GM18508 (cell line): Measurements from ENCODE around the gene DOCK11.

Experiments used
- ATAC-seq: cut with Tn5 transposase; IDR thresholded peaks from one replicate; pipeline ENCODE4 v1.9.1; 2021; ENCODE audit warnings: moderate number of reproducible peaks; ENCODE audit not compliant: insufficient read depth, unreplicated experiment

Gene DOCK11

DNA sequence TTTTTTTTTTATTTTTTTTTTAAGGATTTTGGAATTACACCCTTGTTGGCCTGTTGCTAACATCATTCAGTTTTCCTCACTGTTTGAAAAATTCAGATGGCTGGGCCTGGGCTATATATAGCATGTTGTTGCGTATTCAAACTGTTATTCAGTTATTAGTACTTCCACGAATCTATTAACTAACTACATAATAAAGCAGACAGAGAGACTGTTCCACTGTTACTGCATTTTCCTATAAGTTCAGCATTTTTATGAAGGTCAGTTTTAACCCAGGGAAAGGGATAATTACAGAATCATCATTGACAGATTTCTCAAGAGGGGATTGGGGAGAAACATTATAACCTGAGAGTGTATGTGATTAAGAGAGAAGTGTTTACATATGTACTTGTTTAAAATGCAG is 3.1 kb downstream of the DOCK11 start:
- ATAC-seq: no peak

DNA sequence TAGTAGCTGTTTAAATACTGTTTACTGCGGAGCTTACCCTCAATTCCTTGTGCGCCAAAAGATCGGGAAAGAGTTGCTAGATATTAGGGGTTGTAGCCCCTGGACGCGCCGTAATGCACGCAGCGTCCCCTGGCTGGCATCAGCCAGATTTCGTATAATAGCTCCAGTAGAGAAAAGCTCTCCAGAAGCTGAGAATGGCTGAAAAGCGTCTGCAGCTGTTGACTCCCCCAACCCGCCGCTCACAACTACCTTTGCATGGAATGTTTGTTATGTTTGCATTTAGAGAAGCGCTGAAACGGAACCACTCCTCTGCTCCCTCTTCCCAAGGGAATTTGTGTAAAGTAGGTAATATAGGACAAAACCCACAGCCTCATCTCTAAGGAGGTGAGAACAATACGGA is 3.7 kb downstream of the DOCK11 start:
- no peak for ATAC-seq

DNA sequence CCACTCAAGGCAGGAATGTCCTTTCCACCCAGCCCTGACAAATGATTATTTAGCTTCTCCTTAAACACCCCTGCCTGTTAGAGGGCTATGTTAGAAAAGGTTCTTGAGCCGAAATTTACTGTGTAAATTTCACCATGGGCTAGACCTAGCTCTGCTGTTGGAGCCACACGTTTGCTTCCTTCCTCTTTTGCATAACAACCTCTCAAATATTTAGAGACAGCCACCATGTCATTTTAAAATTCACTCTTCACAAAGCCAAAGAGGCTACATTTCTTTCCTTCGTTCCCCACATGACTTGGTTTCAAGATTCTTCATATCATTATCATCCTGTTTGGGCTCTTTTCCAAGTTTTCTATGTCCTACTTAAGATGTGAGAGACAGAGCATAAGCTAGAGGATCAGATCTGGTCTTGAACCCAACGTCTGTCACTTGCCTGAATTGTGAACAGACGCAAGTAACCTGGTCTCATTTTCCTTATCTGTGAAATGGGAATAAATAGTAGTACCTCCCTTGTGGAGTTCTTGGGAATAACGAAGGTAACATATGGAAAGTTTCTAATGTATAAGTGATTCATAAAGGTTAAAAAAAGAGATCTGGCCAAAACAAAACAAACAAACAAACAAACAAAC is 6.7 kb downstream of the DOCK11 start:
- no peak for ATAC-seq

DNA sequence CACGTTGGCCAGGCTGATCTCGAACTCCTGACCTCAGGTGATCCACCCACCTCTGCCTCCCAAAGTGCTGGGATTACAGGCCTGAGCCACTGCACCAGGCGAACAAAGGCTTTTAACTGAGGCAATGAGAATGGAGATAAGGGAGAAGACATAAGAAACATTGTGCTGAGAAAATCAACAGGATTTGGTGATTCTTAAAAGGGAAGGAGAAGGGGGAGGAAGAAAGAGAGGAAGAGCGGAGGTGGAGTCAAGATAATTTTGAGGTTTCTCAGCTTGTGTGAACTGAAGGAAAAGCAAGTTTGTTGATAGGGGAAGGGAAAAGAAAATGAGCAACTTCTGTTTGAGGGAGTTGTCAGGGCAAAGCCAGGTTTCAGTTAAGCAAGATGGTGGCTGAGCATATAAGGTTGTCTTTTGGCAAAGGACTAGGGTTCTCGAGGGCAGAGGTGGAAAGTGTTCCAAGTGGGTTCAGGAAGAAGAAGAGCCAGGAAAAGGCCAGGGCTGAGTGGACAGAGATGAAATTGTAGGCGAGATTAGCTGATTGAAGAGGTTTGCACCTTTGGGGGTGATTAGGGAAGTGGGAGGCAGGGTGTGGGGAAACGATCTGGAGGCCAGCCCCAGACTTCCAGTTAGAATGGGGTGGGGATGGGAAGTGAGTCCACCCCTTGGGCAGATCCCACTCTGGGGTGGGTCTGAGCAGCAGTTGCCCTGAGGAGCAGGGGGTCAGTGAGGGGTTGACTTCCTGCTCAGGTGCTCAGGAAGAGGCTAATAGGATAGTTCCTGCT is 7.8 kb downstream of the DOCK11 start:
- ATAC-seq: no peak

DNA sequence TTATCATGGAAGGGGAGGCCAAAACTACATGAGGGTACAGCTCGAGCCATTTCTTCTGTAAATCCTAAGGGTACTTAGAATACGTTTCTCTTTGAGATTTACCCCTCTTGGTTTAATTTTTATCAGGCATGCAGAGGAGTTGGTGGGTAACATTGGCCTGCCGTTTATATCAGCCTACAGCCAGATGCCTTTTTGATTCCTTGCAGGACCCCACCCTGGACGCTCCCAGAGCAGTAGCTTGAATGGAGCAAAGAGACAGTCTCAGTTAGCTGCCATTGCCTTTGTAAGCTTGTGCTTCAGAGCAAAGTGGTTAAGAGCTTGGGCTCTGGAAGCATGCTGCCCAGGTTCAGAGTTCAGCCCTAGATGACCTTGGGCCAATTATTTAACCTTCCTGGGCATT is 9.0 kb downstream of the DOCK11 start:
- no peak for ATAC-seq

DNA sequence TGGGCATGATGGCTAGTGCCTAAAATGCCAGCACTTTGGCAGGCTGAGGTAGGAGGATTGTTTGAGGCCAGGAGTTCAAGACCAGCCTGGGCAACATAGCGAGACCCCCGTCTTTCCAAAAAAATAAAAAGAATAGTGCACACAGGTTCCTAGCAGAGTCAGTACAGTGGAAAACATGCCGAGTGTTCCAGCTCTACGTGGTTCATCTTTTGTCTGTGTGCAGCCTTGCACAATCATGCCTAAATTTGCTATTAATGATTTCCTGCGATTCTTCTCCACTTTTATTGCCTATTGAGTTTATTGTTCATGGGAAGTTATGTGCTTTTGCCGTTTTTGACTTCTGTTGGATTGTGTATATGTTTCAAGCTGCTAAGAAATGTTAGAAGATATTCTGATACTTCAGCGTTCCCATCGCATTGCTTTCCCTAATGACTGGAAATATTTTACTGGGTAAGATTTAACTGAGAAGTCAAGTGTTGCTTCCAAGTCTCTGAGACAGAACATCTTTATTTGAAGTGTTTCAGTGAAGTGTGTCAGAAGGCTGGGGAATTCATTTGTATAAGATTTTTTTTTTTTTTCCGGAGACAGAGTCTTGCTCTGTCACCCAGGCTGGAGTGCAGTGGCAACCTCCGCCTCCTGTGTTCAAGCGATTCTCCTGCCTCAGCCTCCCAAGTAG is 11.3 kb downstream of the DOCK11 start:
- ATAC-seq: no peak

DNA sequence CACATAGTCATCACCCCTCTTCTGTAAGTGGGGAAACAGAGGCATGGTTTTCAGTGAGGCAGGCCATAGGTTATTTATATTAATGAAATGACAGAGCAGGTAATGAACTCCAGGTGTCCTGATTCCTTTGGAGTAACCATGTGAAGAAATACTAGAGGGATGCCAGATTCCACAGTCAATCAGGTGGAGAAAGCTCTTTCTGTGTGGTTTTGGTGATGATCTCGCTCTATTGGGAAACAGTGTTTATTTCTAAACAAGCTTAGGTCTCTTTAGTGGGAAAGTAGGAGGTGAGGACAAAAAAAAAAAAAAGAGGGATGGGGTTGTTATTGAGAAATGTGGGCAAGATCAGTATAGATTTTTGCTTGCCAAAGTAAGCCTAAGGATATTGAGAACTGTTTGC is 12.2 kb downstream of the DOCK11 start:
- ATAC-seq: no peak

DNA sequence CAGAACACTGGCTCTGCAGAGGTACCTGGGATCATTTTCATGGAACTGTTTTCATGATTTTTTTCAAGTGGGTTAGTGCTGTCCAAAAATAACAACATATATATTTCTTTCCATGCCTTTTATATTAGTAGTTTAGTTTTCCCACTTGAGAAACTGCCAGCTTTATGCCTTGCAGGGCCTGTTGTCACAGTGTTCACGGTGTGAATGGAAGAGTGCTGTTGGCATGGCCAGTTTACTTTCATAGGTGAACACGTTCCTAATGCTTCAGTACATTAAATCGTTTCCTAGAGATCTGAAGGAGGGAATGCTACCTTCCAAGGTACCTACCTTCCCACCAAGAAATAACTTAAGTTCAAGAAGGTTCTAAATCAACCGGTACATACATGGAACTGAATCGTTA is 12.6 kb downstream of the DOCK11 start:
- no peak for ATAC-seq

DNA sequence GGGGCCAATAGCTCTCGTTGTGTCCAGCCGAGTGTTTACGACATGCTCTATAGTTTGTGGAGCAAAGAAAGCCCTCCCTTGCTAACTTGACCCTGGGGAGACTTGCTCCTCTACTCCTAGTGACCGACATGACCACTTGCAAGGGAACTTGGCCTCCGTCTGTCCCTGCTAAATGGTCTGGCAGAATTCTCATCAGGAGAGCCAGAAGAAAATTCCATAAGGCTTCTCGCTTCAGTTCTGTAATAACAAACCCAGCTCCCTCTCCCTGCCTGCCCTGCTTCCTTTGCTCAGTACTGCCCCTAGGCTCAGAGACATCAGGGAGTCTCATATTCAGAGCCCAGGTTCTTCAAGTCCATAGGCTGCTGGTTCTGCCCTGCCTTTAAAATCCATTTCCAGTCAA is 13.0 kb downstream of the DOCK11 start:
- ATAC-seq: no peak

DNA sequence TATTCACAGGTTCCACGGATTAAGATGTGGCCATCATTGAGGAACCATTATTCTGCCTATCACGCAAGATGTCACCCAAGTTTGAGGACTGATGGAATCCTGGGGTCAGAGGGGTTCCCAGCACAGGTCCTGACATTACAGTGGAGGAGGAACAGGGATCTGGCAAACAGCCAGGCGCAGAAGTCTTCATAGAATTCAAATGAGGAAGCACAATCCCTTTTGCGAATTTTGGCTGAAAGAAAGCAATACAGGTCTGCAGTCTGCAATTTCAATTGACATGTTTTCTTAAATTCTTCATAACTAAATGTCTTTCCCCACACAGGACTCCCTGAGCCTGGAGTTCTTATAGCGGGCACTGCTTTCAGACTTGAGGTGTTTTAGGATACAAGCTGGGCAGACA is 14.5 kb downstream of the DOCK11 start:
- ATAC-seq: no peak

DNA sequence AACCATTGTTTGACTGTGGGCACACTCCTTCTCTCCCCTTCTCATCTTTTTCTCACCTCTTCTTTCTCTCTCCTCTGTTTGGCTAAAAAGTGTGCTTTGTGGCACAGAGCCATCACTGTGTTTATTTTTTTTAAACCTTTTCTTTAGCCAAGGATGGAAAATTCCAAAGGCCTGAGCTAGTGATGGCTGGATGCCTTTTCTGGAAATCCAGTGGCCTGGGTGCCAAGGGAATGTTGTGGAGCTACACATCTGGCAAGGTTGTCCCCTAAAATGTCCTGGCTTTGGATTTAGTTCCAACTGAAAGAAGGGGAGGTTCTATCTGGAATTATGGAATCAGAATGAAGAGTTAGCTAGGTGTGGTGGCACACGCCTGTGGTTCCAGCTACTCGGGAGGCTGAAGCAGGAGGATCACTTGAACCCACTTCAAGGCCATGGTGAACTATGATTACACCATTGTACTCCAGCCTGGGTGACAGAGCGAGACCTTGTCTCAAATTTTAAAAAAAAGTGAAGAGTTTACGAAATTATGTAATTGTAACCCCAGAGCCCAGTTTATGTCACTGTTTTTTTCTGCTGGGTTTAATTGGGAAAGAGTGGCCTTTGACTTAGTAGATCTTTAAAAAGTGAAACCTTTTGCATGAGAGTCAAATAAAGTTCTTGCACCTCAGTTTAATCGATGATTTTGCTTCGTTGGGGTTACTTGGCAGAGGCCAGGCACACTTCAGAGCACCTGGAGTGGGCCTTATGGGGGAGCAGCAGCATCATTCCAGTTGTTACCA is 17.7 kb downstream of the DOCK11 start:
- no peak for ATAC-seq

DNA sequence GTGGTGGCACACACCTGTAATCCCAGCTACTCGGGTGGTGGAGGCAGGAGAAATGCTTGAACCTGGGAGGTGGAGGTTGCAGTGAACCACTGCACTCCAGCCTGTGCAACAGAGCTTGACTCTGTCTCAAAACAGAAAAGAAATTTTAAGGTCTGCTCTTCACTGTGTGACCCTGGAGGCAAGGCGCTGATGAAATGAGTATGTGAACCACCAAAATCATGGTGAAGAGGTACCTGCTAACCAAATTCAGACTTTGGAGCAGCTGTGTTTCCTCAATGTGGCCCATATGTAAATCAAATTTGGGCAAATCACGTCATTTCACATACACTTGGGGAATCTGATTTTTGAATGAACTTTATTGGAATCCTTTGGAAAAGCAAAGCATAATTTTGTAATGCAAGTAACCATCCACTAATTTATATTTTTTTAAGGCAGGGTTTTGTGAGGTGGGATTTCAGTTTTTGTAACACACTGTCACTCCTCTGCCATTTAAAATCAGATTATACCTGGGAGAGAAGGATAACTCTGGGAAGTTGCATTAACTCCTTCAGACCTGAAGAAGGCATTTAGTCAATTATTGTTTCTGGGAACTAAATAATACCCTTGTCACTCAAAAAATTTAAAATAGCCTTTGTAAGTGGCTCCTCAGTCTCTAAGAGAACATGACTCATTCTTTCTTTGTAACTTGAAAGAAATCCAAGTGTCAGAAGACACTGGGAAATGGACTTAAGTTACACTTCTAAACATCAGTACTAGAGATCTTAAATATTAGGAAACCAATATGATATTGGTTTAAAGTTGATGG is 24.0 kb downstream of the DOCK11 start:
- ATAC-seq: no peak

DNA sequence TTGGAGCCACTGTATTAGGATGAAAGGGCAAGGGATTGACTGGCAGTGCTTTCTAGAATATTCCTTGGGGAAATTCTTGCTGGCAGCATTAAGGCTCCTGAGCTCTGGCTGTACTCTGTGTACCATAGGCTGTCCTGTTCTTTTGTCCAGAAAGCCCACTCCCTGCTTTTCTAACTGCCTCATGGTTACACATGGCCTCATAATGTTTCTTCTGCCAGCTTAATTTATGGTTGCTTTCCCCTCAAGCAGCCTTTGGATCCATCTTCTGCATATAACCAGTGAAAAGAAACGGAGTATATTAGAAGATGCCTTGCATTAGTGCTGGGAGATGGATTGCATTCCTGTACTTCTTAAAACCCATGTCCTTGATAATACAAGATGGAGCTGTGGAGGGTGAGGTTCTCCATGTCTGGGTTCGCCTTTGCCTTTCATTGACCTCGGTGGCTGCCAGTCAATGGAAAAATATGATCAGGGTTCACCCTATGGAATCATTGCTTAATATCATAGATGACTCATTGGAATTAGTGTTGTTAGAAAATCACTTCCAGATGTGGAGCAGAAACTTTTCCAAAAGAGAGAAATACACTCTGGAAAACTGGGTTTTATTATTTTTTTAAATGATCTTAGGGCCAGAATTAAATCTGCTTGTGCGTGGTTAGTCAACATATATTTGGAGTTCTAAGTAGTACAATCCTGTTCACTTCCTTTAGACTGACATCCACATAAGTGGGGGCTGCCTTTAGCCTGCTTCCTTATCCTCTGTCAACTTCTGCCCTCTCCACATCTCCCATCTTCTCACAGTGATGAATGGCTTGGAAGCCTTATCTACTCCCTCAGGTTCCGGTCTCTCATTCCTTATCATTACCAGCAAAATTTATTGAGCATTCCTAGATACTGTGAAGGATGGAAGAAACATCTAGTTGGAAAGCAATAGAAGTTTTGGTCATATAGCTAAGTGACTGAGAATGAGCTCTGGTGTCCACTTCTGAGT is 24.9 kb downstream of the DOCK11 start:
- ATAC-seq: no peak

DNA sequence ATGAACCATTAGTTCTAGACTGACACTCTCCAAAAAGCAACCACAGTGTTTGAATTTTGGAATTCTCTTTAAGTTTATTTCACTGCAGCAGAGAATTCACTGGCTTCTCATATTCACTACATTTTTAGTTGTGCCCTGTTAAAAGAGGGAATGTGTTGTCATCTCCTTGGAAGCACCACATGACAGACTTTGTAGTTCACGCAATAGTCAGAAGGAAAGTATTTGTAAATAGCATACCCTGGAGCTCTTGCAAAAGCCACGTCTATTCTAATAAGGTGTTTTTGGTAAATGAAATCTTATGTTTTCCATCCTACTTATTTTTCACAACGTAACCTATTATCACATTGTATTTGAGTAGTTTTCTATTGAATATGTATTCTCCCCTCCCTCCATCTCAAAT is 25.8 kb downstream of the DOCK11 start:
- ATAC-seq: no peak

DNA sequence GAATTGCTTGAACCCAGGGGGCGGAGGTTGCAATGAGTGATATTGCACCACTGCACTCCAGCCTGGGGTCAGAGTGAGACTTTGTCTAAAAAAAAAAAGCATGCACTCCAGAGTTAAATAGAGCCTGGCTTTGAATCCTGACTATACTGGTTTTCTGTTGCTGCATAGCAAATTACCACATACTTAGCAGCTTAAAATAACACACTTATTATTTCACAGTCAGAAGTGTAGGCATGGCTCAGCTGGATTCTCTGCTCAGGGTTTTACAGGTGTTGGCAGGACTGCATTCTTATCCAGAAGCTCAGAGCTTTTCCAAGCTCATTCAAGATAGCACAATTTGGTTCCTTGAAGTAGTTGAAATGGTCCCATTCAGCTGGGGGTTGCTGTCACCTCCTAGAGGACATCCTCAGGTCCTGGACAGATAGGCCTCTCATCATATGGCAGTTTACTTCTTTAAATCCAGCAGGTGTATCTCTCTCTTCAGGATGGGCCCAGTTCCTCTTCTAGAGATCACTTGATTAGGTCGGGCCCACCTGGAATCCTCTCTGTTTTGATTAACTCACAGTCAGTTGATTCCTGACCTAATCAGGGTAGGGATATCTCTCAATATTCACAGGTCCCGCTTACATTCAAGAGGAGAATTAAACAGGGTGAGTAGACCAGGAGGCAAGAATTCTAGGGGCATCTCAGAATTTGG is 26.8 kb downstream of the DOCK11 start:
- no peak for ATAC-seq

DNA sequence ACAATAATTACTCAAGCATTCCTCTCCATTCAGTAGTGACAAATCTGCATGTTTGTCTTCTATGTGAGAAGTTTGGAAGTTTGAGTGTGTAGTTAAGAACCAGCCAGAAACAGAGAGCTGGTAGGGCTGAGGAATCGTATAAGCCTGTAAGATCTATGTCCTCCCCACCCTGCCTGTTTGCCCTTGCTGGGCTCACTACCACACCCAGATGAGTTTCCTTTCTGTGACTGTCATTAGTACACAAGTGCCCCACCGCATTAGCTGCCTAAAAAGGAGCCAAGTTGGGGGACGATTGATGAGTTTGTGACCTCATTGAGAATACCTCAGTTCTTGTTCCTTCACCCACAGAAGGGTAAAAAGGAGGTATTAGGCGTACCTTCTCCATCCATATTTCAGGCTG is 28.3 kb downstream of the DOCK11 start:
- ATAC-seq: no peak

DNA sequence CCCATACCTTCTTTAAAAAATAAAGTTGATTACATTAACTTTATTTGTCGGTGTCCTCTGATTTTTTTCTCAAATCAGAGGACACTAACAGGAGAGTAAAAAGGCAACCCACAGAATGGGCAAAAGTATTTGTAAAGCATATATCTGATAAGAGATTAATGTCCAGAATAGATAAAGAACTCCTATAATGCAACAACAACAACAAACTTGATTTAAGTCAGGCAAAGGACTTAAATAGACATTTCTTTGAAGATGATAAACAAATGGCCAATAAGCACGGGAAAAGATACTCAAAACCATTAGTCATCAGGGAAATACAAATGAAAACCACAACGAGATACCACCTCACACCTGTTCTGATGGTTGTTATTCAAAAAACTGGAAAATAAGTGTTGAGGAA is 28.7 kb downstream of the DOCK11 start:
- ATAC-seq: no peak

DNA sequence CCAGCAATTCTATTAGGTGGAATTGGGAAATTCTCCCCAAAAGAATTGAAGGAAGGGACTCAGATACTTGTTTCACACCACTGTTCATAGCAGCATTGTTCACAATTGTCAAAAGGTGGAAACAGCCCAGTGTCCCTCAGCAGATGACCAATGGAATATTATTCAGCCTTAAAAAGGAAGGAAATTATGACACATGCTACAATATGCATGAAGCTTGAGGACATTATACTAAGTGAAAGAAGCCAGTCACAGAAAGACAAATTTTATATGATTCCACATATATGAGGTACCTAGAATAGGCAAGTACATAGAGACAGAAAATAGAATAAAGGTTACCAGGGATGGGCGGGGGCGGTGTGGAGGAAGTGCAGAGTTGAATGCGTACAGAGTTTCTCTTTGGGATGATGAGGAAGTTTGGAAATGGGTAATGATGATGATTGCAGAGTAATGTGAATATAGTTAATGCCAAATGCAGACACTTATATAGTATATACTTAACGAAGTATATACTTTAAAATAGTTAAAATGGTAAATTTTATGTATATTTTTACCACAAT is 29.6 kb downstream of the DOCK11 start:
- ATAC-seq: no peak
